Endodermal cell (in vitro differentiated cells): ENCODE results near the gene OR8K3. TPM values are rescaled to one million over a fixed set of nuclear protein-coding genes. Genes with fewer than 3 reads are reported as not detected.

ENCODE experiments used
- DNase-seq: peaks from one replicate; pipeline ENCODE4 v3.0.0-alpha.2; 2017
- H3K27ac ChIP-seq: 2 replicates; pipeline ENCODE4 v1.5.1; 2013; ENCODE audit warnings: mild to moderate bottlenecking, low read depth, low read length, moderate library complexity
- H3K27me3 ChIP-seq: 2 replicates; pipeline ENCODE4 v1.6.1; 2013; ENCODE audit warnings: mild to moderate bottlenecking, low read length, moderate library complexity; ENCODE audit not compliant: insufficient read depth, control insufficient read depth, poor library complexity, severe bottlenecking
- H3K36me3 ChIP-seq: 2 replicates; pipeline ENCODE4 v1.7.0; 2013; ENCODE audit warnings: mild to moderate bottlenecking, low read length, moderate library complexity; ENCODE audit not compliant: control insufficient read depth, insufficient read depth
- H3K4me1 ChIP-seq: one replicate; pipeline ENCODE4 v1.7.0; 2013; ENCODE audit warnings: low read length; ENCODE audit not compliant: control insufficient read depth, insufficient read depth
- H3K4me3 ChIP-seq: 2 replicates; pipeline ENCODE4 v1.5.1; 2013; ENCODE audit warnings: mild to moderate bottlenecking, low read length, moderate library complexity
- H3K9ac ChIP-seq: 2 replicates; pipeline ENCODE4 v1.6.1; 2013; ENCODE audit warnings: mild to moderate bottlenecking, low read length, moderate library complexity; ENCODE audit not compliant: poor library complexity, severe bottlenecking; ENCODE audit errors: extremely low read depth
- H3K9me3 ChIP-seq: 2 replicates; pipeline ENCODE4 v1.6.1; 2013; ENCODE audit warnings: mild to moderate bottlenecking, low read length, moderate library complexity; ENCODE audit not compliant: control insufficient read depth
- H3K27ac Mint-ChIP-seq: 2 replicates; pipeline ENCODE4 v1.8.0; 2020; ENCODE audit warnings: mixed read lengths
- H3K27me3 Mint-ChIP-seq: 2 replicates; pipeline ENCODE4 v1.8.0; 2021; ENCODE audit warnings: mild to moderate bottlenecking, mixed read lengths; ENCODE audit not compliant: insufficient read depth
- H3K36me3 Mint-ChIP-seq: 2 replicates; pipeline ENCODE4 v1.8.0; 2020; ENCODE audit warnings: low read depth, mixed read lengths
- H3K4me1 Mint-ChIP-seq: 2 replicates; pipeline ENCODE4 v1.8.0; 2020; ENCODE audit warnings: mixed read lengths
- H3K4me3 Mint-ChIP-seq: 2 replicates; pipeline ENCODE4 v1.8.0; 2020; ENCODE audit warnings: mild to moderate bottlenecking, moderate library complexity, mixed read lengths
- H3K9me3 Mint-ChIP-seq: 2 replicates; pipeline ENCODE4 v1.8.0; 2020; ENCODE audit warnings: mild to moderate bottlenecking, mixed read lengths
- CTCF ChIP-seq: fragments of 200-600 bp; sonication (generic); conservative IDR thresholded peaks from 2 replicates; pipeline ENCODE4 v1.5.0; 2021; ENCODE audit warnings: antibody characterized with exemption, mild to moderate bottlenecking
- WGBS, 2 experiments: methylation state at CpG; one replicate each; pipeline versions ENCODE4 v1.1.5 to v1.1.7; 2013; ENCODE audit warnings: missing lambda C conversion rate in 2 of 2, mixed read lengths in 1 of 2; ENCODE audit not compliant: insufficient coverage in 1 of 2, insufficient read length in 1 of 2; 5-methylcytosine and 5-hydroxymethylcytosine counted together
- total RNA-seq, 2 donors: library from RNA; stranded (reverse); fragmentation: NEBNext Ultra II Directional in 1 of 2; extraction: Animal tissue kit (Norgen Biotek cat#: 25700) in 1 of 2; gene quantifications; 2 replicates in 1 of 2; 3 replicates in 1 of 2; pipeline ENCODE4 v1.2.1, GENCODE V29; 2021

Gene OR8K3
- total RNA-seq, 2 donors from 2014 or later: not detected

- Mint-ChIP-seq H3K27ac (no peak within 1 kb of the TSS), H3K27me3 (no peaks in the 10 kb centered on the region), H3K4me3 (no peak within 1 kb of the TSS), H3K9me3 (no peaks in the 10 kb centered on the region), H3K36me3 (no peaks in the 10 kb centered on the region), H3K4me1 (no peaks in the 10 kb centered on the region)
- Histone ChIP-seq H3K9ac (no peak within 1 kb of the TSS), H3K4me3 (no peak within 1 kb of the TSS), H3K27me3 (no peaks in the 10 kb centered on the region), H3K27ac (no peak within 1 kb of the TSS), H3K36me3 (no peaks in the 10 kb centered on the region), H3K9me3 (no peaks in the 10 kb centered on the region), H3K4me1 (no peaks in the 10 kb centered on the region)
- no peak for DNase-seq
- no peak for TF ChIP-seq CTCF
- WGBS, 2 experiments: 71 to 89% methylated on average over 1 to 2 of the region's 2 CpGs
These were observed 22.8 kb upstream of the OR8K3 start, which contains the start of gene OR8H1 for GRCh38 chr11:56292154-56292553. Gene OR8H1, minus strand, starts transcription at chr11:56292254. Its CDS starts 1,192 bp downstream, at chr11:56291062.

- no peaks in the 10 kb centered on the region for H3K4me1 Mint-ChIP-seq
These were observed 18.0 kb upstream of the OR8K3 start for GRCh38 chr11:56296898-56297297.

GRCh38 chr11:56307836-56308235, 7.1 kb upstream of the OR8K3 start:
- Histone ChIP-seq H3K36me3 (no peaks in the 10 kb centered on the region), H3K4me3 (no peak overlapping the region), H3K9me3 (peaks cover 9% of the 10 kb centered on the region), H3K4me1 (no peaks in the 10 kb centered on the region), H3K27me3 (no peaks in the 10 kb centered on the region), H3K9ac (no peak overlapping the region), H3K27ac (no peak overlapping the region)
- no peak for DNase-seq
- Mint-ChIP-seq H3K9me3 (no peaks in the 10 kb centered on the region), H3K36me3 (no peaks in the 10 kb centered on the region), H3K4me3 (no peak overlapping the region), H3K27me3 (no peaks in the 10 kb centered on the region), H3K27ac (no peak overlapping the region), H3K4me1 (no peaks in the 10 kb centered on the region)
- no peak for TF ChIP-seq CTCF
- 89% methylated on average over 2 to 3 of the region's 3 CpGs for WGBS, 2 experiments

More at GRCh38 chr11:56296898-56297297, 18.0 kb upstream of the OR8K3 start:
- Mint-ChIP-seq H3K36me3 (no peaks in the 10 kb centered on the region), H3K4me3 (no peak overlapping the region), H3K27ac (no peak overlapping the region), H3K9me3 (no peaks in the 10 kb centered on the region), H3K27me3 (no peaks in the 10 kb centered on the region)
- Histone ChIP-seq H3K27ac (no peak overlapping the region), H3K4me3 (no peak overlapping the region), H3K4me1 (no peaks in the 10 kb centered on the region), H3K36me3 (no peaks in the 10 kb centered on the region), H3K9ac (no peak overlapping the region), H3K9me3 (no peaks in the 10 kb centered on the region), H3K27me3 (no peaks in the 10 kb centered on the region)
- no peak for DNase-seq
- WGBS, 2 experiments: 94 to 96% methylated on average over 4 of the region's 4 CpGs
- no peak for TF ChIP-seq CTCF
